NB4 (cell line): ENCODE data around the gene CACTIN.
"Not testable (repeated sequence)": the region's sequence is repeated elsewhere in the genome, so short reads cannot be mapped to it uniquely, and the experiment has no call there.

Experiments used
- DNase-seq: peaks from one replicate; pipeline ENCODE4 v3.0.0; 2010; ENCODE audit warnings: low read depth
- H3K4me3 ChIP-seq: one replicate; pipeline ENCODE4 v1.5.1; 2011; ENCODE audit warnings: mild to moderate bottlenecking, low read depth, low read length, moderate library complexity
- CTCF ChIP-seq: IDR thresholded peaks from one replicate; pipeline ENCODE4 v1.5.1; 2012; ENCODE audit warnings: low read depth, low read length
- MYC ChIP-seq: IDR thresholded peaks from 2 replicates; pipeline ENCODE4 v1.6.1; 2011; ENCODE audit warnings: low read depth, low read length
- POLR2A ChIP-seq: IDR thresholded peaks from 2 replicates; pipeline ENCODE4 v1.6.1; 2011; ENCODE audit warnings: mild to moderate bottlenecking; ENCODE audit not compliant: insufficient read length; ENCODE audit errors: extremely low read depth
- TF ChIP-seq, protein P1 (sequence below): IDR thresholded peaks from 2 replicates; pipeline ENCODE4 v1.6.1; 2011; ENCODE audit warnings: low read depth, low read length

CACTIN gene

DNA sequence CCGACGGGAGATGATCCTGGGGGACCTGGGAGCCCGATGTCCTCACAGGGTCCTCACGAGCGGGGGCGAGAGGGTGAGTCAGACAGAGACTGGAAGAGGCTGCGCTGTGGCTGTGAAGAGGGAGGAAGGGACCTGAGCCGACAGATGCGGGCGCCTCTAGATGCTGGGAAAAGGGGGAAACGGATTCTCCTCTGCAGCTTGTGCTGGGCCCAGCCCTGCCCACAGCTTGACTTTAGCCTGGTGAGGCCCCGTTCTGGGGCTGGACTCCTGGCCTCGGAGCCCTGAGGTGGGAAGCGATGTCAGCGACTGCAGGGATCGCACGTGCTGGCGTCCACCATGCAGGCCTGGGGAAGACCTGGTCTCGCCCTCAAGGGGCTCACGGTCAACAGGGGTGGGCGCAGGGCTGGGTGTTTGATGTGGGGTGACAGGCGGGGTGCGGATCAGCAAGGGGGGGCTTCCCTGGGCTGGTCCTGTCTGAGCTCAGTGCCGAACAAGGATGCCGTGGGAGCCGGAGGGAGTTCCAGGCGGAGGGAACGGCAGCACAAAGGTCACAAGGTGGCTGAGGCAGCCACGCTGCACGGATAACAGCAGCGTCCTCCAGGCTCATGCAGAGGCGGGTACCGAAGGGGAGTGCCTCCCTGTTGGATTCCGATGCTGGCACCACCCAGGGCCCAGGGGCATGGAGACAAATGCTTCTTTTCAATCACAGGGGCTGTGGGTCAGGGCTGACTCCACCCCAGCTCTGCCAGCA is 41.9 kb upstream of the CACTIN start:
- TF ChIP-seq CTCF (no peak), MYC (no peak), POLR2A (no peak)
- TF ChIP-seq, protein P1, sequence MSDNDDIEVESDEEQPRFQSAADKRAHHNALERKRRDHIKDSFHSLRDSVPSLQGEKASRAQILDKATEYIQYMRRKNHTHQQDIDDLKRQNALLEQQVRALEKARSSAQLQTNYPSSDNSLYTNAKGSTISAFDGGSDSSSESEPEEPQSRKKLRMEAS = no peak
- DNase-seq = no peak
- no peak overlapping the region for H3K4me3 ChIP-seq

- no peak overlapping the region for H3K4me3 ChIP-seq
- TF ChIP-seq, protein P1 = no peak
- TF ChIP-seq POLR2A (no peak), MYC (no peak), CTCF (no peak)
- DNase-seq = no peak
Measured at GRCh38 chr19:3667766-3668165, 41.2 kb upstream of the CACTIN start.

GRCh38 chr19:3667037-3667638 is 40.5 kb upstream of the CACTIN start:
- no peak overlapping the region for H3K4me3 ChIP-seq
- no peak for DNase-seq
- TF ChIP-seq MYC (no peak), CTCF (no peak), POLR2A (no peak)
- TF ChIP-seq, protein P1 = no peak

DNA sequence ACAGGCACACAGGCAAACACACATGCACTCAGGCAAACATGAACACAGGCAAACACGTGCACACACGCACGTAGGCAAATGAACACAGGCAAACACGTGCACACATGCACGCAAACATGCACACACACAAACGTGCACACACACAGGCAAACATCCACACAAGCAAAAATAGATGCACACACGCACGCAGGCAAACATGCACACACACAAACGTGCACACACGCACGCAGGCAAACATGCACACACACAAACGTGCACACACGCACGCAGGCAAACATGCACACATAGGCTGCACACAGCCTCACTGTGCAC is 39.9 kb upstream of the CACTIN start:
- DNase-seq, H3K4me3 ChIP-seq: not testable (repeated sequence)

GRCh38 chr19:3665681-3666544 is 39.3 kb upstream of the CACTIN start:
- DNase-seq = peak; percentile 34
- no peak overlapping the region for H3K4me3 ChIP-seq
- TF ChIP-seq MYC = no peak
- TF ChIP-seq, protein P1 = no peak
- TF ChIP-seq CTCF = peak; percentile 48
- TF ChIP-seq POLR2A = no peak

GRCh38 chr19:3664879-3665642 is 38.5 kb upstream of the CACTIN start:
- H3K4me3 ChIP-seq = no peak overlapping the region
- DNase-seq = no peak
- TF ChIP-seq POLR2A (no peak), CTCF (no peak), MYC (no peak)
- TF ChIP-seq, protein P1 = no peak
